ENCODE data around the gene CHRNA4. TPM values are rescaled to one million over a fixed set of nuclear protein-coding genes. Genes with fewer than 3 reads are reported as not detected.
"Not testable (repeated sequence)": the region's sequence is repeated elsewhere in the genome, so short reads cannot be mapped to it uniquely, and the experiment has no call there.

Gene CHRNA4
- total RNA-seq, 1 donor from 2014 or later, result not detected

DNA sequence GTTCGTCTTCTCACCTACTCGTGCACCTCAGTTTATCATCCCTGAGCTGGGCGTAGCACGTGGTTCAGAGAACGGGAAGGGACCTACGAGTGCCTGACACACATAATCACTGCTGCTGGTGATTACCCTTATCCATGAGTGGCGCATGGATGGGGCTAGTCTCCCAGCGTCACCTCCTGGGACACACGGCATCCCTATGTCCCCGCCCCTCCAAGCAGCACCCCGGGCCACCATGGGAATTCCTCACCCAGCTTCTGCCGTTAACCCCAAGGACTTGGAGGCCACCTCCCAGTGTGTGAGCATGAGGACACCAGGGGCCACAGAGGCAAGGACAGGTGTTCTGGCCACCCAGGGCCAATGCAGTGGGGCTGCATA, 9.8 kb downstream of the CHRNA4 start:
- no peak for DNase-seq (ENCODE audit: extremely low read depth, low read depth, low spot score)

- DNase-seq (ENCODE audit: extremely low read depth, low read depth, low spot score), result no peak
Observed at GRCh38 chr20:63350597-63351325, 10.4 kb downstream of the CHRNA4 start.

GRCh38 chr20:63350196-63350595, 11.0 kb downstream of the CHRNA4 start:
- DNase-seq (ENCODE audit: extremely low read depth, low read depth, low spot score), result no peak

DNA sequence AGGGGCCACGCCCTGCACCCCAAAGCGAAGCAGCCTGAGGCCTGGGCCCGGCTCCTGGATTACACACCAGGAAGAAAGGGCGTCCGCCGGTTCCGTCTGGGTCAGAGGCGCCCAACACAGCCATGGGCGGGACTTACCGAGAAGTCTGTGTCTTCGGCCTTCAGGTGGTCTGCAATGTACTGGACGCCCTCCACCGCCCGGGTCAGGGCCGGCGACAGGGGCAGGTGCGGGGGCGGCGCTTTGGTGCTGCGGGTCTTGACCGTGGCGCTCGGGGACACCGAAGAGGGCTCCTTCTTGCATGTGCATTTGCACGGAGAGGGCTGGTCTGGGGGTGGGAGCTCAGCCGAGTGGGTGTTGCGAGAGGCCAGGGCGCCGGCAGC, 11.6 kb downstream of the CHRNA4 start:
- DNase-seq (ENCODE audit: extremely low read depth, low read depth, low spot score), result no peak

GRCh38 chr20:63348828-63349515, 12.2 kb downstream of the CHRNA4 start:
- no peak for DNase-seq (ENCODE audit: extremely low read depth, low read depth, low spot score)

DNA sequence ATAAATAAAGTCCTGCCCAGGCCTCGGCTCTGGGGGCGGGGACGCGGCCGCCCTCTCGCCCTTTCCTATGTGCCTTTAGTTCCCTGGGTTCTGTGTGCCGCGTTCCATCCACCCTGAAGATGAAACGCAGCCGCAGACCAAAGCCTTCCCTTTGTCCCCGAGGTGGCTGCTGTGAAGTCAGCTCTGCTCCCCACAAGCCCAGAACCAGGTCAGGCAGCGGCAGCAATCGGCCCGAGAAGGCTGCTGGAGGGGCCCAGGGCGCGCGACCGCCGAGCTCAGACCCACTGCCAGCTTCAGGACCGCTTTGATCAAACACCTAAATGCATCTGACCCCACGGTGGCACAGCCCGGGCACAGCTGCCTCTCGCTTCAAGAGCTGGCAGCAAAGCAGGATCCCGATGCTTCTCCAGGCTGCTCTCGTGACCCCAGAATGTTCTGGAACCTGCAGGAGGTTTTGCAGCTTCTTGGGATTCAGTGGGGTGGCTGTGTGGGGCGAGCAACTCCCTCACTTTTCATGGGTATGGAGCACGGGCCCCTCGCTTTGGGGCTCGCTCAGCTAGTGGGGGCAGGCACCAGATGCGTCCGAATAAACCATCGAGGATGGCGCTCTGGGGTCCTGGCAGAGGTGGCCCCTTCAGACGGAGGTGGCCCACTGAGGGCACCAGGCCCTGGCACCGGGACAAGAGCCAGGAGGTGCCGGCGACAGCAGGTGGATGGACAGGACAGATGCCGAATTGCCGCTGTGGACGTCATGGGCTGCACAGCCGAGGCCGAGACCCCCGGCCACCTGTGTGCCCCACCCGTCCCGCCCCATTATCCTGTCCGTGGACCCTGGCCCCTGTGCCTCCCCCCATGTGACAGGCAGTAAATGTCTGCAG, 13.0 kb downstream of the CHRNA4 start:
- DNase-seq (ENCODE audit: extremely low read depth, low read depth, low spot score), result no peak

DNA sequence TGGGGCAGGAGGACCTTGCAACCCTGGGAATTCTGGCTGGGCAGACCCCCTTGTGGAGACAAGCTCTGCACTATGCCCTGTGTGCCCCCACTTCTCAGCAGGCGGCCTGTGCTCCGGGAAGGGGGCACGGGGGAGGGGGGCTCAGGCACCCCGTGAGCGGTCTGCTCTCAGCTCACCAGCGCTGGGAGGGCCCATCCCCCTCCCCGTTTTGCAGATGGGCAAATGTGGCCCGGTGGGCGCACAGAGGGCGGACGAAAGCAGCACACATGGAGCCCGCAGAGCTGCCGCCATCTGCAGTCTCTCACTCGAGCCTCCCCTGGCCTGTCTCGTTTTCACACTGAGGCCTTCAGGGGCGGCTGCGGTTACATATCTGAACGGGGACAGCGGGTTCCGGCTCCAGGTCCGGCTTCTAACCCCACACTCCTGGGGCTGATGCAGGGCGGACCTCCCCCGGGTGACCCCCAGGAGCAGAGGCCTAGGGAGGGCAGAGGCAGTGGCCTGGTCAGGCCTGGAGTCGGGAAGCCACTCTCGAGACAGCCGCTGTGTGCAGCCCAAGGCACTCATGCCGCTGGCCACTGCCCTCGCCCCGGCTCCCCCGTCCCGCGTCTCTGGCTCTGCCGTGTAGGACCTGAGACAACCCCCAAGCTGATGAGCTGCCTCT, 13.9 kb downstream of the CHRNA4 start:
- no peak for DNase-seq (ENCODE audit: extremely low read depth, low read depth, low spot score)

GRCh38 chr20:63346131-63347080, 14.7 kb downstream of the CHRNA4 start:
- DNase-seq (ENCODE audit: extremely low read depth, low read depth, low spot score), result no peak

GRCh38 chr20:63345328-63346100, 15.6 kb downstream of the CHRNA4 start:
- DNase-seq (ENCODE audit: extremely low read depth, low read depth, low spot score), result no peak

- no peak for DNase-seq (ENCODE audit: extremely low read depth, low read depth, low spot score)
Observed at GRCh38 chr20:63344616-63345327, 16.4 kb downstream of the CHRNA4 start.

- DNase-seq (ENCODE audit: extremely low read depth, low read depth, low spot score), result no peak
Observed at GRCh38 chr20:63343460-63344445, 17.4 kb downstream of the CHRNA4 start.

DNA sequence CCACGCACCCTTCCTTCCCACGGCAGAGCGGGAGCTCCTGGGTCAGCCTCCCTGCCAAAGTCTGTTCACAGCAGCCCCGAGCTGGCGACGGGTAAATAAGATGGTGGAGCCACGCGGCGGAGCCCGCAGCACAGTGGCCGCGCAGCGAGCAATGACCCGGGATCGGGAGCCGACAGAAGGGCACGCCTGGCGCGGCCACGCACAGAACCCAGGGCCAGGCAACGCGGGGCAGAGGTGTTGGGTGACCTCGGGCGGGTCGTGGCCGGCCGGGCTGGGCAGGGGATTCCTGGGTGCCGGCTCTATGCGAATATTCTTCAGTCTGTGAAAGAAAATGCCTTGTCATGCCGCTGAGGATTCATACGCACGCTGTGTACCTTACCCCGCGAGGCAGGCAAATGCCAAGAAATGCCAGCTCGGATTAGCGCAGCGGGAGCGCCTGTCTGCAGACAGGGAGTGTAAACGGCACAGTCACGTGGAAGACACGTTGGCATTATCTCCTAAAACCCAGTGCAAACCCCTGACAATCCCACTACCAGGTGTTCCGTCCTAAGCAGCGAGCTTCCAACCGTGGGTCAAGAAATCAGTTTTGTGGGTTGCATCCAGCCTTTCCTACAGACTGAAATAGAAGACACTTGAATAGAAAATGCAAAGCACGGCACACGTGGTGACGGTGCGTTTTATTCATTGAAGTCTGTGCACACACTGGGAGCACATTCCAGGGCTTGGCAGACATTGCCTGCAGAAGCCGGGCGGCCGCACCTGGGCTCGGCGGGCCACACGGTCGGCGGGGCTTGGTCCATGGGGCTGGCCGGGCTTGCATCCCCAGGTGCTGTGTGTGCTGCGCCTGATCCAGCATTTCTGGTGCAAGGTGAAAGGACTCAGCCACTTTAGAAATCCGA, 18.3 kb downstream of the CHRNA4 start:
- no peak for DNase-seq (ENCODE audit: extremely low read depth, low read depth, low spot score)

- DNase-seq (ENCODE audit: extremely low read depth, low read depth, low spot score), result not testable (repeated sequence)
Observed at GRCh38 chr20:63340158-63340688, 20.9 kb downstream of the CHRNA4 start.

DNA sequence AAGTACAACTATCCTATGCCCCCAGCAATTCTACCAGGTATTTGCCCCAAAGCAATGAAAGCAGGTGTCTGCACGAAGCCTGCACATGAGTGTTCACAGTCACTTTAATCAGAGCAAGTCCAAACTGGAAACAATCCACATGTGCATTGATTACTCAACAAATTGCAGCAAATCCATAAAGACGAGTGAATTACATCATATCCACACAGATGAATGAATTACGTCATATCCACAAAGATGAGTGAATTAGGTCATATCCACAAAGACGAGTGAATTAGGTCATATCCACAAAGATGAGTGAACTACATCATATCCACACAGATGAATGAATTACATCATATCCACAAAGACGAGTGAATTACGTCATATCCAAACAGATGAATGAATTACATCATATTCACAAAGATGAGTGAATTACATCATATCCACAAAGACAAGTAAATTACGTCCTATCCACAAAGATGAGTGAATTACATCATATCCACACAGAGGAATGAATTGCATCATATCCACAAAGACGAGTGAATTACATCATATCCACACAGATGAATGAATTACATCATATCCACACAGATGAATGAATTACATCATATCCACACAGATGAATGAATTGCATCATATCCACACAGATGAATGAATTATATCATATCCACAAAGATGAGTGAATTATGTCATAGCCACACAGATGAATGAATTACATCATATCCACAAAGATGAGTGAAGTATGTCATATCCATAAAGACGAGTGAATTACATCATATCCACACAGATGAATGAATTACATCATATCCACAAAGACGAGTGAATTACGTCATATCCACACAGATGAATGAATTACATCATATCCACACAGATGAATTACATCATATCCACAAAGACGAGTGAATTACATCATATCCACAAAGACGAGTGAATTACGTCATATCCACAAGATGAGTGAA, 21.7 kb downstream of the CHRNA4 start:
- not testable (repeated sequence) for DNase-seq (ENCODE audit: extremely low read depth, low read depth, low spot score)

Measured in glomerular endothelial cell (primary cell).